Activated gamma-delta T cell treated with Interleukin-2 at 50 U/mL for 16 hours (primary cell): Measurements from ENCODE around the gene MIOS.
A peak's percentile ranks its signal among the peaks of the same experiment; 100 is the strongest.

Source experiments
- DNase-seq: peaks from one replicate; pipeline ENCODE4 v3.0.0-alpha.2; 2020

MIOS gene

DNA sequence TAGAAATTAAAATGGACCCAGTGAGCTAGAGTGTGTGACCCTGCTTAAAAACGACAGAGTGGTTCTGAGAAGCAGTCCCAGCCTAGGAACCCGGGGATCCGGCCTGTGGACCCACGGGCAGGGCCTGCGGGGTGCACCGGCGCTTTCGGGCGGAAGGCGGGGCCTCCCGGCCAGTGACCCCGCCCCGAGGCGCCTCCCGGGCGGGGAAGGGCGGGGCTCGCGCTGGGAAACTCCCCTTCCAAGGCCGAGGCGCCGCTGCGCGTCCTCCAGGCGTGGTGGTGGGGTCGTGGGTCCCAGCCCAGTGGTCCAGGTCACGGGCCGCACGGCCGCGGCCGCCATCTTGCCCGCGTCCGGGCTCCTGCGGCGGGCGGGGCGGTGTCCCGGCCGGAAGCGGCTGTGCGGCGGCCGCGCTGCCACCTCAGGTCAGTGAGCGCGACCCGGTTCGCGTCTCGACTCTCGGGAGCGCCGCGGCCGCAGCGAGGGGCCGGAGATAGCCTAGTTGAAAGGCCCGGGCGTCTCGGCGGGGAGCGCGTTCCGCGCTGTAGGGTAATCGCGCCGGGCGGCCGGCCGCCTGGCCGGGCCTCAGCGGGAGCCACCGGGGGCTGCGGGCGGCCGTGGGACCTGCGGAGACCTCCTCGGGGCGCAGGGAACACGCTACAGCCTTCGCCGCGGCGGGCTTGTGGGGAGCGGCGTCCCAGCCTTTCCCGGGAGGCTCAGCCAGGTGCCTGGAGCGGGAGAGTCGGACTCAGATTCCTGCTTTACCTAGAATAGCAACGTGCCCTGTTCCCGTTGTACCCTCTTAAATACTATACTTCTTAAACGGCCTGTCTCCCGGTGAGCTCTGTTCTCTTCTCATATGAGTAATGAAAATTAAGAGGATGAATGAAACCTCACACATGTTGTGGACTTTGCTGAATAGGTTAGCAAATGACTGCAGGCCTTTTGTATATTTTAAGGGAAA lies at the start of gene MIOS:
TSS of gene MIOS (plus strand) at position 234 of the 961 bp plus-strand sequence. CDS start 5,592 bp downstream, outside the sequence.
- DNase-seq = peak; percentile 77

DNA sequence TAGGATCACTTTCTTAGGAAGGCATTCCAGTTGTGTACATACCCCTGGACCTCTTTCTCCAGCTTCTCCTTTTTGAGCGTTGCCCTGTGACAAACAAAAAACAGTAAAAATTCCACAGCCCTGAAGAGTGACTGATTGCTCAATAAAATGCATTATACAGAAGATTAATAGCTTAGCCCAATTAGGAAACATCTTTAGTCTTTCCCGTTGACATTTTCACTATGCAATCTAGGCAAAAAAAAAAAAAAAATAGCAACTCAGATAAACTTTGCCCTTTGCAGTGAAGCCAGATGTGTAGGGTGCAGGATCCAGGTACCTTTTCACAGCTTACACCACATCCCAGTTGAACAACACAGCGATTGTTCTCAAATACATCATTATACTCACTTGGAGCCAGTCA lies 48.9 kb upstream of the MIOS start:
- DNase-seq = no peak

DNA sequence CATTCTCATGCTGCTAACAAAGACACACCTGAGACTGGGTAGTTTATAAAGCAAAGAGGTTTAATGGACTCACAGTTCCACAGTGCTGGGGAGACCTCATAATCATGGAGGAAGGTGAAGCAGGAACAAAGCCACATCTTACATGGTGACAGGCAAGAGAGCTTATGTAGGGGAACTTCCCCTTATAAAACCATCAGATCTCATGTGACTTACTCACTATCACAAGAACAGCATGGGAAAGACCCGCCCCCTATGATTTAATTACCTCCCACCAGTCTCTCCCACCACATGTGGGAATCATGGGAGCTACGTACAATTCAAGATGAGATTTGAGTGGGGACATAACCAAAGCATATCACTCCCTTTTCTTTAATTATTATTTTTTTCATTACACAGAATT lies 47.6 kb upstream of the MIOS start:
- no peak for DNase-seq

DNA sequence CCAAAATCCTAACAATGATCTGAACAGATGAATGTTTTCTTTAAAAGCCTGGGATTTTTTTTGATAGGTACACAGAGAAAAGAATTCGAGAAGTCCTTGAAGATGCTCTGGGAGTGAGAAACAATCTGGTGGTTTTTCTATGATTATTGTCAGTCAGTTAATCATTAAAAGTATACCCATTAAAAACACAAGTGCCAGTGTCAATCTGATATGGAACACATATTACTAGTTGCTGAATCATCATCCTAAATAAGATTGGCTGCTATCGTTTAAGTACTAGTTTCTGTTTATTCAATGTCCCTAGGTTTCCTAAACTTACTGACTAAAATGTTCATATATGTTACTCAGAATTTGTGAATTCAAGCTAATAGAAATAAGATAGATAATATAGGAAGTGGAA lies 47.2 kb upstream of the MIOS start:
- DNase-seq = no peak

DNA sequence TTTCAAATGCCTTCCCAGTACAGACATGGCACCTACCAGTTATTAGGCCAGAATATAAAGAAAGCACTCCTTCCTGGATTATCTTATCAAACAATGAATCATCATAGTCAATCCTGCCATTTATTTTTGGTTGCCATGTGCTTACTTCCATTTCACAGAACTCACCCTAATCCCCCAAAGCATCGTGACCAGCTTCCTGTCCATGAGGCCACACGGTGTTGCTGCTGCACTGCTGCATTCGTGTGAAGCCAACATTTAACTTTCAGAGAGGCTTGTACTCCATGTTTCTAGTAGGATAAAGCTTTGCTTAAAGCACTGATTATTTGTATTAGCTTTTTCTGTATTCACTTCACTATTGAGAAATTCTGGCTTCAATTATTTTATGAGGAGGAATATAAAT lies 45.4 kb upstream of the MIOS start:
- no peak for DNase-seq

DNA sequence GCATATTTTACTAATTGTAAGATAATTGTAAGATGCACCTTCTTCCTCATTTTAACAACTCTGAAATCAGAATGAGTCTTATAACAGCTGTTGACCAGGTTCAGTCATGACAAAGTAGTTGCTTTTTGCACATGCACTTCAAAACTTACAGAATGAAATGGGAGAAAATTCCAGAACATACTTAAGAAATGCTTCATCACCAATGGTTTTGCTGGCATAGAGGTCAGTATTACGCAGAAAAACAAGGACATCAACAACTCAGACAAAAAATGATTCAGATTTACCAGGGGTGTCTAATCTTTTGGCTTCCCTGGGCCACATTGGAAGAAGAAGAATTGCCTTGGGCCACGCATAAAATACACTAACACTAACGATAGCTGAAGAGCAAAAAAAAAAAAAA lies 44.3 kb upstream of the MIOS start:
- no peak for DNase-seq

DNA sequence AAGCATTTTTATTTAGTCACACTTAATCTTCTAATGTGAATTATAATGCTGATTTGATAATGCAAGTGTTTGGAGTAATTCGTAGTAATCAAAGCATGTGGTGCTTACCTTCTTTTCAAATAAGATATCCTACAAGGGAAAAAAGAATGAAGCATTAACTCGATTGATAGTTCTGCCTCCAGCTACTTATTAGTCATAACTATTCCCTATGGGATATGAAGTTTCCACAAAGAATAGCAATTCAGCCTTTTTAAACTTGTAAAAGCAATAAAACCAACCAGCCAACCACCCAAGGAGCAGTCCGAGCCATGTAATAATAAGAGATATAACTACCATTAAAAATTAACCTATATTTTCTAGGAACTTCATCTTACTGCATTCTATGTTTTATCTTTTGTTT lies 42.6 kb upstream of the MIOS start:
- no peak for DNase-seq

DNA sequence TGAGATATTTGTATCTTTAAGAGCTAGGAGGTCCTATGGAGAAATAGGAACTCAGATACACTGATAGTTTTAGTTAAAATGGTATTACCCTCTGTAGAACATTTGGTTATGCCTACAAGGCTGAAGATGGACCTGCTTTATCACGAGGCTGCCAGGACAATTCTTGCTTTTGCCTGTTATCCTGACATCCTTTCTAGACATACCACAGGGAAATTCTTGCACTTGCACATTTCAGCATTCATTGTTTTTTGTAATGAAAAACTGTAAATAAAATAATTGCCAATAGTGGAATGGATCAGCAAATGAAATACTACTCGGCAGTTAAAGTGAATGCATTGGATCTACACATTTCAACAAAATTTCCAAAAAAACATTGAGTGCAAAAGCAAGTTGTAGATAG lies 40.7 kb upstream of the MIOS start:
- no peak for DNase-seq

DNA sequence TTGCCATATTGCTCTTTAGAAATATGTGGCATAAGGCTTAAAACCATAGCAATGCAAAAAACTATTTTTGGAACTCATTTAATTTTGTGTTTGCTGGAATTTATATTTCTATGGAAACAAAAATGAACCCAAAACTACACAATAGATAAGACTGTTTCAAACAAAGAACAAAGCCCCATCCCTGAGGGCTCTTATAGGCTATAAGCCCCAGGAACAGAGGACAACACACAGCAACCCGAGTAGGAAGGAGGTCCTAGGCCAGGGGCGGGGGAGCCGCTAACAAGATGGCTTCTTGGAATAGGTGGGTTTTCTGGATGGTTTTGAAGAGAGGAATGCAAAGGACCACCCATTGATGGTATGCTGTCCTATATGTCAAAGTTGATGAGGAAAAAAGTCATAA lies 39.6 kb upstream of the MIOS start:
- no peak for DNase-seq

DNA sequence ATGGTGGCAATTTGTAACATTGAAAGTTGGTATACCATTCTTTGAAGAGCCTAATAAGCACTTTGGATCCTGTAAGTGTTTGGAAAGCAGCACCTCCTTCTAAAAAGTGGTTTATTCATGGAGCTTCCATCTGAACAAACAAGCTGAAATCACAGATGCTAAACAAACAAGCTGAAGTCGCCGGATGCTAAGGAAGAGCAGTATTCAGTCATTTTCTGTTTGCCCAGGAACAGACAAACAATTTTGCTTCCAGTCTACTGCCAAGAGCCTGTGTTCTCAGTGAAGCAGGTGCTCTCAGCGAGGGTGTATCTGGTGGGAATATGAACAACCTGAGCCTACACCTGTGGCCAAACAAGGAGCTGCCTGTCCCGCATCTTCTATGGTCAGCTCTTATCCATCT lies 37.4 kb upstream of the MIOS start:
- no peak for DNase-seq

DNA sequence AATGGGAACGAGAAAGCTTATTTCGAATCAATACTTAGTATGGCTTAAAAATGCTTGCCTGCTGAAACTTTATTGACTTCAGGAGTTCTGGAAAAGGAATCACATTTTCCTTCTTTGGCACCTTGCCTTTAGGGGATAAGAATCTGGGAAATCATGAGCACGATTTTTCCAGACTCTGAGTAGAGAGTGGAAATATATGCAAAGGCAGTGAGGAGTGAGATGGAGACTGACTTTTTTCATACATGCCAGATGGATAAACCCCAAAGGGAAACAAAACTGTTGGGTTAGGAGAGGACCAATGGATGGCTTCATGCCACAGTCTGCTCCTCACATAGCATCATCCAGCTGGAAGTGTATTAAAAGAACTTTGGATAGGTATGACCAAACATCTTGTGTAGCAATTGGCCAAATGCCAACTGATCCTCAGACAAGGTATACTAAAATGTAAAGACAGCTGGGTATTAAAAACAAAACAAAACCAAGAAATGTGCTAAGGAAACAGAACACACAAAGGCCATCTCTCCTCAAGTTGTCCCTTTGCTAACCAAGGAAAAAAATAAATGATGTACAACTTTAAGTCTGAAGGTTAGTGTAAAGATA lies 32.8 kb upstream of the MIOS start:
- no peak for DNase-seq

DNA sequence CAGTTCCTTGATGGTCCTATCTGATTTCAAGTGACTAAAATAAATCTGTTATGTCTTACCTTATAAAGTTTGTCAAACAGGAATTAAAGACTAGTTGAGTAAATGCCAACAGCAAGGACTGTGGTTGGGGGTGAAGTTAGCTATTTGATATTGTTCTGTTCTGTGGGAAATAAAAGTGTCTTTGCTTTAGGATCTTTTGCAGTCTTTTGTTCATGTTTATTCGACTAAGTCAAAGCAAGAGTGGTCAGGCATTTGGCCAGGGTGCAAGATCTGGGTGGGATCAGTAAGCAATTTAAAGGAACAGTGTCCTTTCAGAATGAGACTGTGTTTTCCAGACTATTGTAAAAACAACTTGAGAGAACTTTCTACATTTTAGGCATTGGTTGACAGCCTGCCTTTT lies 31.0 kb upstream of the MIOS start, which contains the start of gene COL28A1:
TSS of gene COL28A1 (minus strand) at position 183 of the 400 bp plus-strand sequence. CDS start 2,998 bp downstream, outside the sequence.
- DNase-seq = no peak

DNA sequence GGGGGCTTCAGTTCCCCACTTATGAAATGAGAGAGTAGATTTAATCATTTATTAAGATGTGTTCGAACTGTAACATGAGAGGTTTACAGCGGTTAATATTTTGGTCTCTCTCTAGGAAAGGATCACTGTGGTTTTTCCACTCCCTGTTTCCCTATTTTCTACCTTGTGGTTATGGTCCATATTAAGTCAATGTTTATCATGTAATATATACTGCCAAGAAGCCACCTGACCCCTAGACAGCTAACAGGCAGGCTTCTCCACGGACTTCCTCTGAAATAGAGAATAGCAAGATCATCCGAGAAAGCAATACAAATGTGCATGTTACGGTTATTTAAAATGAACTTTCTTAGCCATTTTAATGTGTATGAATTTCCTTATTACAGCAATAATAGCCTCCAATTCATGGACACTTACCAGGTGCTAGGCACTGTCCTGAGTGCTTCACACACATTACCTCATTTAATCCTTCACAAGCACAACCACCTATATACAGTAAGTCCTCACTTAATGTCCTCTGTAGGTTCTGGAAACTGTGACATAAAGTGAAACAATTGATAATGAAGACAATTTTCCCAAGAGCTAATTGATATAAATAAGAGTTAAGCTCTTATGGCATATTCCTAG lies 30.2 kb upstream of the MIOS start:
- no peak for DNase-seq

DNA sequence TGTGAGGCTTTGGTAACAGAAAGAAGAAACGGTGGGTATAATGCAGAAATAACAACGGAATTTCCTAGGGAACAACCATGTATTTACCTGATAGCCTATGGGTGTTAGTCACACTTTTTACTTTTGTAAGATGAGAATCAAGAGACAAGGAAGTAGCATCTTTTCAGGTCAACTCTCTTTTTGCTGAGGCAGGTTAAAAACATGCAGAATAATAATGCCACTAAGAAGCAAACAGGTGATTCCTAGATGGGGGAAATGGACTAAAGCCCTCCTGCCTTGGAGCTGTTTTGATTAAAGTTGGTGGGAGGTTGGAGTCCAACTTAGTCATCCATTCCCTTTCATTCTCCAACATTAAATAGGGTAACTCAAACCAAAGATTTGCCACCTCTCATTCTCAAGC lies 29.0 kb upstream of the MIOS start:
- DNase-seq = no peak

DNA sequence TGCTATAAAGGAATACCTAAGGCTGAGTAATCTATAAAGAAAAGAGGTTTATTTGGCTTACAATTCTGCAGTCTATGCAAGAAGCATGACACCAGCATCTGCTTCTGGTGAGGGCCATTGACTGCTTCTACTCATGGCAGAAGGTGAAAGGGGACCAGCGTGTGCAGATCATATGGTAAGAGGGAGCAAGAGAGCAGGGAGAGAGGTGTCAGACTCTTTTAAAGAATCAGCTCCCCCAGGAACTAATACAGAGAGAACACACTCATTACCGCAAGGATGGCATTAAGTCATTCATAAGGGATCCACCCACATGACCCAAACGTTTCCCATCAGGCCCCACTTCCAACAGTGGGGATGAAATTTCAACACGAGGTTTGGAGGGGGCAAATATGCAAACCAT lies 27.5 kb upstream of the MIOS start:
- no peak for DNase-seq

DNA sequence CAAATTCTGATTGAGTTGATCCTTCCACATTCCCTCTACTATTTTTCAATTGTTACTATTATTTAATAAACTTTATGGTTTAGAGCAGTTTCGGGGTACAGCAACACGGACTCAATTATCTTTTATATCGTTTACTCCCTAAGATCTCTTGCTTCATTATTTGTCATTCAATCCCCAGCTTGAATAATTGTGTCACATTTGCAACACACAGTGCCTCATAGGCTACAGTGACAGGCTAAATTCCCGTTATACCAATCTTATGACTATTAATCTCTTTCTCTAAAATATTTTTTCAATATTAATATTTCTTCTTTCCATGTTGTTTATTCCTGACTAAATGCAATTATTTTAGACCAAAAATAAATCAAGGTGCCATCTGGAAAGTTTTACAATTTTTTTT lies 27.0 kb upstream of the MIOS start:
- no peak for DNase-seq

DNA sequence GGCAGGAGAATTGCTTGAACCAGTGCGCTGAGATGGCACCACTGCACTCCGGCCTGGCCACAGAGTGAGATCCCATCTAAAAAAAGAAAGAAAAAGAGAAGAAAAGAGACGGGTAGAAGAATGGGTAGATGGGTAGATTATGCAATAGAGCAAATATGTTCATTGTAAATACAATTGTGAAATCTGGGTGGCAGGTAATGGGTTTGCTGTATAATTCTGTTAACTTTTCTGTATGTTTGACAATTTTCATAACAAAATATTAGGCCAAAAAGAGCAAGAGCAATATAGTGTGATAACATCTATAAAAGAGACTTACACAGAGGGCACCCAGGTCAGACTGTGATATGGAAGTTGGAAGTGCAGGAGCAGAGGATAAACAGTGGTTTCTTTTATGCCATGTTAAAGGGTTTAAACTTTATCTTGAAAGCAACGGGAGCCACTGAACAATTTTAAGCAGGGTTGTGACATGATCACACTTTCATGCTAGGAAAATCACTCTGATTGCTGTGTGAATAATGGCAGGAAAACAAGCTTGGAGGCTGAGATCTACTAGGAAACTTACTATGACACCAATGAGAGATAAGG lies 24.3 kb upstream of the MIOS start:
- DNase-seq = no peak

DNA sequence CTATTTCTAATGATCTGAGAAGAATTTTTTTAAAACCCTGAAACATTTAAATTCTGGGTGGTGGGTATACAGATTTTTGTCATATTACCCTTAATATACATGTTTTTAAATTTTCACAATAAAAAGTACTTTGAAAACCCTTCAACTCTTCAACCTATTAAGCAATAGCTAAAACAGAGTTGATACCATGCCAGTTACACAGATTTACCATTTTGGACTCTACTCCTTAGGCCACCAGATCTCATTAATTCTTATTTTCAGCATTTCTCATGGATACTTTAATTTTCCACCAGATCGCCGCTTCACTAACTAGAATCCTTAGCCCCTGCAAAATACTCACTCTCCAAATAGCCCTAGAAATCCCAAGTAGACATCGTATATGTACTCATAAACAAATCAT lies 18.3 kb upstream of the MIOS start:
- DNase-seq = no peak

DNA sequence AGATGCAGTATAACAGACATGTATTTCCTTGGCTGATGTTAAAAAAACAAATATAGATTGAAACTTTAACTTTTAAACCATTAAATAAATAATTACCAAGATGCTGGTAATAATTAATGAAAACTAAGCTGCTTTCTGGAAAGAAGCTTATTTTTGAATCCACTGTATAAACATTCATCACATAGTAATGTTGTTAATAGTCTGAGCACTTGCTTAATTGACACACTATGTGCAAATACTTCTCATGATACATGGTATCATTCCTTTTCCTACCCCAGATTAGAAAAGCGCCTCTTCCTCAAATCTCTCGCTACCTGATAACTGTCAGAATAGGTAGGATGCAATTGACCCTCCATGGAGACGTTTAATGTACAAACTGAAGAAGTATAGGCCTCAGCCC lies 16.0 kb upstream of the MIOS start:
- DNase-seq = no peak

DNA sequence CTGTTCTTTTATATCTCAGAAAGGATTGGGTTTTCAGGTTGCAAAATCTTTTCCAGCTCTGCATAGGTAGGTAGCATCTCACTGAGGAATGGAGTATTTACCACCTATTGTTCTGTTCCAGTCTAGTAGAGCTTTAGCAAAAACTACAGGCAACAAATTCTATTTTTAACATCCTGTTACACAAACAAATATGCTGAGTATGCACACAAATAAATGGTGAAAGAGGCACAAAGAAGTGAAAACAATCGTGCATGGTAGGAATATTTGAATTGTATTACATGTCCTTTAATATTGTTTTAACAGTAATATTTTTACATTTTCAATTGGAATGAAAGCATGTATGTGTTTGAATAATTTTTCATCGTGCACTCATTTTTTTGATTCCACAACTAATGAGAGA lies 14.5 kb upstream of the MIOS start:
- no peak for DNase-seq

DNA sequence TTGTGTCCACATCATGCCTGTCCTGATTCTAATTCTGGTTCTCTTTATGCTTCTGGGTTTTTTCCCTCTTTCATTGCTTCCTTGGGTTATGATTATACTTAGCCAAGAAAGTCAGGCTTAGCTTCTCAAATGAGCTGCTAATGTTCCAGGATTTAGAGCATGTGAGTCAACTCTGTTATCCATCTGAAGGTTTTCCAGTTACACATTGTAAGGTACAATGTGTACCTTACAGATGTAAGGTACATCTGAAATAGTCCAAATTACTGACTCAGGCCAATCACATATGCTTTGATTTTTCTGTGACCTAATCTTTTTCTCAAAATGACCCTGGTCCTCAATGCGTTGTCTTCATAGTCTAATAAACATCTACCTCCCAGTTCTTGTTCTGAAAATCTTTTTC lies 13.3 kb upstream of the MIOS start:
- no peak for DNase-seq

DNA sequence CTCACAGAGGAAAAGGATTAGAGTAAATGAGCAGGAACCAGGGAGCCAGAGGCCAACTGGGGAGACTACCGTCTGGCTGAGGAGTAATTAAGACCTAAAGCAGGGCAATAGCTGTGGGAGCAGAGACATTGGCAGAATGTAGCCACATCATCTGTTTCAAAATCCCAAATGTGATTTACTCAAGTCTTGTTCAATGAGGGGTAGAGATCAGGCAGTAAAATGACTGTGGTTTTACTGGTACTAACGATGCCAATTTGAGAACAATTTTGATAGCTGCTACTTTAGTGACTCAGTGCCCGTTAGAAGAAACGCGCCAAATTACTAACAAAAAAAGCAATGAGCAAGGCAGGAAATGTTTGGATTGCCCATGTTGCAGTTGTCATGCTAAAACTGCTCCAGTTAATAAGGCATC lies 12.7 kb upstream of the MIOS start:
- no peak for DNase-seq
